SK-N-SH treated with all-trans-retinoic acid at 6 μM for 48 hours (cell line): ENCODE data around the gene FXYD6.

Experiments
- BACH2 ChIP-seq: fragments of 250-450 bp; sonication (Bioruptor Pico); IDR thresholded peaks from 2 replicates; pipeline ENCODE4 v1.9.0; 2021; ENCODE audit warnings: mild to moderate bottlenecking, borderline replicate concordance
- OSR1 ChIP-seq: fragments of 250-450 bp; sonication (Bioruptor Pico); IDR thresholded peaks from 2 replicates; pipeline ENCODE4 v1.8.0; 2022; ENCODE audit warnings: moderate library complexity, mild to moderate bottlenecking, inconsistent platforms
- TCF4 ChIP-seq: fragments of 250-450 bp; sonication (Bioruptor Pico); IDR thresholded peaks from 2 replicates; pipeline ENCODE4 v1.8.0; 2021; ENCODE audit warnings: mild to moderate bottlenecking, moderate library complexity, borderline replicate concordance
- ZNF70 ChIP-seq: fragments of 450-650 bp; formaldehyde crosslinking; IDR thresholded peaks from 2 replicates; pipeline ENCODE4 v1.5.0; 2020; ENCODE audit warnings: mild to moderate bottlenecking, moderate library complexity
- ZNF8 ChIP-seq: fragments of 450-650 bp; formaldehyde crosslinking; IDR thresholded peaks from 2 replicates; pipeline ENCODE4 v1.5.0; 2020; ENCODE audit warnings: mild to moderate bottlenecking, moderate library complexity
- TF ChIP-seq, protein P1 (sequence below): fragments of 250-450 bp; sonication (Bioruptor Pico); IDR thresholded peaks from 2 replicates; pipeline ENCODE4 v1.5.0; 2020; ENCODE audit warnings: mild to moderate bottlenecking, moderate library complexity
- TF ChIP-seq, protein P2 (sequence below): fragments of 250-450 bp; sonication (Bioruptor Pico); IDR thresholded peaks from 2 replicates; pipeline ENCODE4 v1.8.0; 2020; ENCODE audit warnings: mild to moderate bottlenecking, moderate library complexity, borderline replicate concordance

DNA sequence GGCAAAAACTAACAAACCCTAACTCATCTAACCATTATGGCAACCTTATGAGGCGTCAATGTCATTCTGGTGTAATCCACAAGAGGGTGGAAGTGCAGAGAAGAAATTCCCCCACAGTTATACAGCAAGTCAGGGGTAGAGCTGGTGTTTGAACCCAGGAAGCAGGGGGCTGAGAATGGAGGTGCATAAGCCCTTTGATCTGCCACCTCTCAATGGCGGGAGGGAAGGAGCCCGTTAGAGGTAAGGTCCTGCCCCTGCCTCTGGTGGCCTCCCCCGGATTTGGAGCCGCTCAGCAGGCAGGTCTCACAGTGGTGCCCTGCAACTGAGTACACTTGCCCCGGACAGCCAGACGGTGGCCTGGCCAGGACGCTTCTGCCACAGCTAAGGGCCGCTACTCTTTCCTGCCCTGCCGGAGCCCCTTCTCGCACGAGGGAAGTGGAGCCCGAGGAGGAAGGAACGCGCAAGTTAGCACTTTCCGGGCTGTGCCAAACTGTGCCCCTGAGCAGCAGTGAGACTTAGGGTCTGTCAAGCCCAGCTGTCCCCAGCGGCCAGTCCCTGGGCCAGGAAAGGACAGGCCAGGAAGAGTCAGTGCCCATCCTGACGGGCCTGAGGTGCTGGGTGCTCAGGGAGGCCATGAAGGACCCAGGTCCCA is 53.0 kb downstream of the FXYD6 start:
- TF ChIP-seq TCF4 (CRISPR knock-in tag) (no peak), ZNF70 (CRISPR knock-in tag) (no peak), ZNF8 (CRISPR knock-in tag) (no peak), OSR1 (no peak), BACH2 (CRISPR knock-in tag) (no peak)
- TF ChIP-seq, protein P1, sequence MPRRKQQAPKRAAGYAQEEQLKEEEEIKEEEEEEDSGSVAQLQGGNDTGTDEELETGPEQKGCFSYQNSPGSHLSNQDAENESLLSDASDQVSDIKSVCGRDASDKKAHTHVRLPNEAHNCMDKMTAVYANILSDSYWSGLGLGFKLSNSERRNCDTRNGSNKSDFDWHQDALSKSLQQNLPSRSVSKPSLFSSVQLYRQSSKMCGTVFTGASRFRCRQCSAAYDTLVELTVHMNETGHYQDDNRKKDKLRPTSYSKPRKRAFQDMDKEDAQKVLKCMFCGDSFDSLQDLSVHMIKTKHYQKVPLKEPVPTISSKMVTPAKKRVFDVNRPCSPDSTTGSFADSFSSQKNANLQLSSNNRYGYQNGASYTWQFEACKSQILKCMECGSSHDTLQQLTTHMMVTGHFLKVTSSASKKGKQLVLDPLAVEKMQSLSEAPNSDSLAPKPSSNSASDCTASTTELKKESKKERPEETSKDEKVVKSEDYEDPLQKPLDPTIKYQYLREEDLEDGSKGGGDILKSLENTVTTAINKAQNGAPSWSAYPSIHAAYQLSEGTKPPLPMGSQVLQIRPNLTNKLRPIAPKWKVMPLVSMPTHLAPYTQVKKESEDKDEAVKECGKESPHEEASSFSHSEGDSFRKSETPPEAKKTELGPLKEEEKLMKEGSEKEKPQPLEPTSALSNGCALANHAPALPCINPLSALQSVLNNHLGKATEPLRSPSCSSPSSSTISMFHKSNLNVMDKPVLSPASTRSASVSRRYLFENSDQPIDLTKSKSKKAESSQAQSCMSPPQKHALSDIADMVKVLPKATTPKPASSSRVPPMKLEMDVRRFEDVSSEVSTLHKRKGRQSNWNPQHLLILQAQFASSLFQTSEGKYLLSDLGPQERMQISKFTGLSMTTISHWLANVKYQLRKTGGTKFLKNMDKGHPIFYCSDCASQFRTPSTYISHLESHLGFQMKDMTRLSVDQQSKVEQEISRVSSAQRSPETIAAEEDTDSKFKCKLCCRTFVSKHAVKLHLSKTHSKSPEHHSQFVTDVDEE (CRISPR knock-in tag): no peak
- TF ChIP-seq, protein P2, sequence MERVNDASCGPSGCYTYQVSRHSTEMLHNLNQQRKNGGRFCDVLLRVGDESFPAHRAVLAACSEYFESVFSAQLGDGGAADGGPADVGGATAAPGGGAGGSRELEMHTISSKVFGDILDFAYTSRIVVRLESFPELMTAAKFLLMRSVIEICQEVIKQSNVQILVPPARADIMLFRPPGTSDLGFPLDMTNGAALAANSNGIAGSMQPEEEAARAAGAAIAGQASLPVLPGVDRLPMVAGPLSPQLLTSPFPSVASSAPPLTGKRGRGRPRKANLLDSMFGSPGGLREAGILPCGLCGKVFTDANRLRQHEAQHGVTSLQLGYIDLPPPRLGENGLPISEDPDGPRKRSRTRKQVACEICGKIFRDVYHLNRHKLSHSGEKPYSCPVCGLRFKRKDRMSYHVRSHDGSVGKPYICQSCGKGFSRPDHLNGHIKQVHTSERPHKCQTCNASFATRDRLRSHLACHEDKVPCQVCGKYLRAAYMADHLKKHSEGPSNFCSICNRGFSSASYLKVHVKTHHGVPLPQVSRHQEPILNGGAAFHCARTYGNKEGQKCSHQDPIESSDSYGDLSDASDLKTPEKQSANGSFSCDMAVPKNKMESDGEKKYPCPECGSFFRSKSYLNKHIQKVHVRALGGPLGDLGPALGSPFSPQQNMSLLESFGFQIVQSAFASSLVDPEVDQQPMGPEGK (CRISPR knock-in tag): no peak
